Stimulated activated CD4-positive, alpha-beta T cell treated with anti-CD3 and anti-CD28 coated beads, Interleukin-1b, Interleukin-23, amount 100 ng/mL, for 1 hour (primary cell): ENCODE measurements around the gene LRRC9.
"Not testable (repeated sequence)": the region's sequence is repeated elsewhere in the genome, so short reads cannot be mapped to it uniquely, and the experiment has no call there.

ENCODE experiments used
- DNase-seq, 2 donors: peaks; one replicate each; pipeline ENCODE4 v3.0.0-alpha.2; 2020; ENCODE audit warnings: low read depth in 2 of 2

Gene LRRC9

DNA sequence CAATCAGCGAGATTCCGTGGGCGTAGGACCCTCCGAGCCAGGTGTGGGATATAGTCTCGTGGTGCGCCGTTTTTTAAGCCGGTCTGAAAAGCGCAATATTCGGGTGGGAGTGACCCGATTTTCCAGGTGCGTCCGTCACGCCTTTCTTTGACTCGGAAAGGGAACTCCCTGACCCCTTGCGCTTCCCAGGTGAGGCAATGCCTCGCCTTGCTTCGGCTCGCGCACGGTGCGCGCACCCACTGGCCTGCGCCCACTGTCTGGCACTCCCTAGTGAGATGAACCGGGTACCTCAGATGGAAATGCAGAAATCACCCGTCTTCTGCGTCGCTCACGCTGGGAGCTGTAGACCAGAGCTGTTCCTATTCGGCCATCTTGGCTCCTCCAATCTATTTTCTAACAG is 32.2 kb downstream of the LRRC9 start:
- DNase-seq: not testable (repeated sequence)

DNA sequence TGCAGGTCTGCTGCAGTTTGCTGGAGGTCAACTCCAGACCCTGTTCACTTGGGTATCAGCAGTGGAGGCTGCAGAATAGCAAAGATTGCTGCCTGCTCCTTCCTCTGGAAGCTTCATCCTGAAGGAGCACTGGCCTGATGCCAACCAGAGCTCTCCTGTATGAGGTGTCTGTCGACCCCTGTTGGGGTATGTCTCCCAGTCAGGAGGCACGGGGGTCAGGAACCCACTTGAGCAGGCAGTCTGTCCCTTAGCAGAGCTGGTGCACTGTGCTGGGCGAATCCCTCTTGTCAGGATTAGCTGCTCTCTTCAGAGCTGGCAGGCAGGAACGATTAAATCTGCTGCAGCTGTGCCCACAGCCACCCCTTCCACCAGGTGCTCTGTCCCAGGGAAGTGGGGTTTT is 37.9 kb downstream of the LRRC9 start:
- DNase-seq: not testable (repeated sequence)

DNA sequence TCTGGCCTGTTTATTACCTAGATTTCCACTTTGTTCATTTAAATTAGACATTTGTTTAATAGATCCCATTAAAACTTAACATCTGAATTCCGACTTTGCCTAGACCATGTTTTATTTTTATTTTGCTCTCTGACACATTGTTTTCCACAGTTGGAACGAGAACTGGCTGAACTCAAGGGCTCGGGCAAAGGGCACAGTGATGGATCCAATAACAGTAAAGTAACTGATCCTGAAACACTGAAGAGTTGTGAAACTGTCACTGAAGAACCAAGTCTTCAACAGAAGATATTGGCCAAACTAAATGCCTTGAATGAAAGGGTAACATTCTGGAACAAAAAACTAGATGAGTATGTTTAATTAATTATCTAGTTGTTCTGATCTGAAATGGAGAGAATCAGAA is 39.7 kb downstream of the LRRC9 start:
- no peak for DNase-seq

DNA sequence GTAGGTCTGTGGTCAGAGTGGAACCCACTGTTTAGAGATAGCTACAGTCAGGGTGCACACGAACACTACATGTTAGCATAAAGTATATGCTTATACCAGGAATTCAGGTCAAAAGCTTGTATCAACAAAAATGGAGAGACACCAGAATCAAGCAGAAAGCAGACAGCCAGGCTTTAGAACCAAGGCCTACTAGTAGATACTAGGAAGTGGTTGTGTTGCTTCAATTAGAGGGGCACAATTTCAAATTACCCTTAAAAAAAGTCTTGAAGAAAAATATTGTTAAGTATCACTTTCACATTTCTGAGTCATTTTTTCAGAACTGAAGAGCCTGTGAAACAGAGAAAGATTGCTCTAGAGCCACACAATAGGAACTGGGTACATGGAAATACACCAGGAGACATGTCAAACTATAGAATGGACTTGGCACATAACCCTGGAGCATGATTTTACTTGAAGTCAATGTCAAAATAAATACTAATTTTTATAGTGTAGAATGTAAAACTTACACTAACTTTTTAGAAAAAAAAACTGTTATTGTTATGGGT is 41.6 kb downstream of the LRRC9 start:
- DNase-seq: no peak

DNA sequence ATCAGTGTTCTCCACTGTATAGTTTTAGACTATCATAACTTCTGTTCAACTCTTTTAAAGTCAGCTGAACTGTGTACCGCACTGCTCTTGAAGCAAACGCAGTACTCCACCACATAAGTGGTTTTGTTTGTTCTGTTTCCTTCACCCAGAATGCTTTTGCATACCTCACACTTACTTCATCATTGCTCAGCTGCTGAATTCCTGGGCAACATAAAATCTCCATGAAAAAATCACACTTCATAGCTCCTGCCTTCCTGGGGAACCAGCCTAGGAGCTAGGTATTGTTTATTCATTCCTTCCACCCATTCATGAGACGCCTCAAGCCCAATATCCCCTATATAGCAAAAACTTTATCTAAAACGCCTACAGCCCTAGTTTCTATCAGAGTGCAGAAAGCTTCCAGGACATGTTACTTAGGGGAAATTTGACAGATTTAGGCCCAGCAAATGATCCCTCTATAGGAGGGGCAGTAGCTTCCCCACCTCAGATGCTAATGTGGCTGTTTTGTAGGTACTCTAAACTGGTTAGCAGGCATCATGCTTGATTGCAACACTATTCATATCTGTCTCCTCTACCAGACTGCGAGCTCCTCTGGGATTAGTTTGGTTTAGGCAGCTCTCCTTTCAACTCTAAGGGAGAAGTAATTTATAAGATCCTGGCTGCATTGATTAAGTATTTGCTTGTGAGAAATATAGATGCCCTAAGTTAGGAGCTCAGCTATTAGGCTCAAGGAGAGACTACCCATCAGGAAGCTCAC is 44.5 kb downstream of the LRRC9 start:
- DNase-seq: no peak

DNA sequence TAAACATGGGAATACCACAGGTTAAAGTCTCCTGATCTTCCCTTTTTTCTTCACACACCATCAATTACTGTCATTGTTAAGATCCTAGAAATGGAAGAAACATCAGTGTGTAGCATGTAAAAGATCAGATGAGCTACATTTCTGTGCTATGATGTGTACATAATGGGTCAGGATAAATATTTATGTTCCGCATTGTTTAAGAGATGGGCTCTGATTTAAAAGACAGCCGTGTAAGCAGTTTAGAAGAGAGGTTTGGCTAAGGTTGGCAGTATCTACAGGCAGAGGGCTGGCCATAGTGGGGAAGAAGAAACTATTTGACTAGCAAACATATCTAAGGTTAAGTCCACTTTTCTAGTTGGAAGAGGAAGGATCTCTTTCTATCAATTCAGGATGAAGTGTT is 49.4 kb downstream of the LRRC9 start:
- no peak for DNase-seq

DNA sequence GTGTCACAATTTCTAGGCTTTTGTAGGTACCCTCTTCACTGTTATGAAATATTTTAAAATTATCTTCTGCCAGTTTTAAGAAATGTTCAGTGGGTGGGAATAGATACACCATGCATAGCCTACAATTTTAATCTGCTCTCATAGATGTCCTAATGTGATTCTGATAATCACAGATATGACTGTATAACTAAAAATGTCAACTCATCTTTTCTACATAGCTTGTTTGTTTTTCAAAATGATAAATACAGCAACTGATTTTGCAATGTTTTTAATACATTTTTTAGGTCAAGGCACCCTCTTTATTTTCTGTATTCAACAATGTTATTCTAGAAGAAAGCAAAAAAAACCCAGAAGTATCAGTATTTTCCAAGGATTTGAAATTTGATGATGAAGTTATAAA is 61.6 kb downstream of the LRRC9 start:
- no peak for DNase-seq

DNA sequence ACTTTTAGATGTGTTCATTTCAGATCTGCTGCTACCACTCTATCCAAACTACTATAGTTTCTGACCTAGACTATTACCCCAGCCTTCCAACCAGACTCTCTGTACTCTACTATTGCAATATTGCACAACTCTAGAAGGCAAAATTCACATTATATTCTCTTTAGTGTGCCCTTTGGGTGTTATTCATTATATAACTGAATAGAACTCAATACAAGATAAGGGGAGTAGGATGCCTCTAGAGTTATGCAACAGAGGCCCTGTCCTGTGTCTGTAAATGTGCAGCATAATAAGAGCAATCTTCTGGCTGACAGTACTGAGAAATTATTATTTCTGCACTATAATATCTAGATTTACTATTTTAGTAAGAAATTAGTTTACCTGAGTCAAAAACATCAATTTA is 63.1 kb downstream of the LRRC9 start:
- no peak for DNase-seq

DNA sequence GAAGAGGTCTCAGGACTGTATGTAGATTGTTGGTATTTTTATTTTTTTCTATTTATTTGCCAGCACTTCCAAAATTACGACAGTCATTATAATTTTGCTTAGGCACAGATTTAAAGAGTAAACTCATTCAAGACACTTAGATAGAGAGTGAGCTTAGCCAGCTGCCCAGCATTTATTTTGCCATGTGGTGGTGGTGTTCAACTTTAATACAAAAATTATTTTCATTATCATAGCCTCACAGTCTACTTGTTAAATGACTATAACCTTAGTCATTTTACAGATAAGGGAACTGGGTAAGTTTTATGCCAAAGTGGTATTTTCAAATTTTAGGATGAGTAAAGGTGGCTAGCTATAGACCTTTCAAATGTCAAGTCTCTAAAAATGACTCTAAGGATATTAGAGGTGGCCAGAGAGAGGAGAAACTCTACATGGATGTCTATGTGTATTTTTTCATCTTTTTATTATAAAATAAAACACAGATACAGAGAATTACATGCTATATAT is 66.7 kb downstream of the LRRC9 start:
- no peak for DNase-seq

DNA sequence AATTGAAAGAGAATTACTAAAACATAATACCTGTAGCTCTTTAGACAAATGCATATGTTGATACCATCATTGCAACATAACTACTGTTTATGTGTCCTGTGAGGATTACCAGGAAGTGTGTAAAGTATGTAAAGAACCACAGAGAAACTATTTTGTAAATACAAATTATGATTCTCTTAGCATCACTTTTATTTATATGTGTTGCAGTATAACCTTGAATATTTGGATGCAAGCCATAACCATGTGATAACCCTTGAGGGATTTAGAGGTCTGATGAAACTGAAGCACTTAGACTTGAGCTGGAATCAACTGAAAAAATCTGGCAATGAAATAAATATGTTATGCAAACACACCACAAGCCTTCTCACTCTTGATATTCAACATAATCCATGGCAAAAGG is 77.5 kb downstream of the LRRC9 start:
- no peak for DNase-seq

DNA sequence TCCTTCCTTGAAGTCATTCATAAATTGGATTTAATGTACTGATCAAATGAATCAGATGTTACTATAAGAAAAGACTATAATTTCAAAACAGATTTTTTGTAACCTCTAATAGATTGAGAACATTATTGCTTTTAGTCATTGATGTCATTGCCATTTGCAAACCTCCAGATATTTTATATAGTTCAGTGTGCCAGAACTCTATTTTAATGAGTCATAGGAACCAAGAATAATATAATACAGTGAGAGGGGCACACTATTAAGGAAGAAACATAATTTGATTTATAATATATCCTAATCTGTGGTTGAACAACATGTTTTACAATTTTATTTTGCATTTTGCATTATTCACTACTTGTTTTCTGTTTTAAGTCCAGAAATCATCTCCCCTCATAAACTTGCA is 78.0 kb downstream of the LRRC9 start:
- DNase-seq: no peak

DNA sequence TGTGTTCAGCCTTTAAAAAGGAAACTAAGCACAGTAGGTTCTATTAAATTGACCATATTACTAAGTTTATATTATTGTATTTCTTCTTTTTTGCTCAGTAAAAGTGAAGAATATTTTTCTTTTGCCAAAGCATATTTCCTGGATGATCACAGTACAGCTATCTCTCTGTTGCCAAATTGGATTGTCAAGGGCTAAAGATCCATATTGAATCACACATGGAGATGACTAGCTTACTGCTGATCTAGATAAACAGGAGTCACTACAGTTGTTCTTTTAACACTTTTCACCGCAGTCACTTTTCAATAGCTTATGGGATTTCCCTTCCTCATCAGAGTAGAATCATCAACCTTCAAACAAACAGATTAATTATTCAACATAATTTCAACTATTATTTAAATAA is 78.6 kb downstream of the LRRC9 start:
- no peak for DNase-seq

DNA sequence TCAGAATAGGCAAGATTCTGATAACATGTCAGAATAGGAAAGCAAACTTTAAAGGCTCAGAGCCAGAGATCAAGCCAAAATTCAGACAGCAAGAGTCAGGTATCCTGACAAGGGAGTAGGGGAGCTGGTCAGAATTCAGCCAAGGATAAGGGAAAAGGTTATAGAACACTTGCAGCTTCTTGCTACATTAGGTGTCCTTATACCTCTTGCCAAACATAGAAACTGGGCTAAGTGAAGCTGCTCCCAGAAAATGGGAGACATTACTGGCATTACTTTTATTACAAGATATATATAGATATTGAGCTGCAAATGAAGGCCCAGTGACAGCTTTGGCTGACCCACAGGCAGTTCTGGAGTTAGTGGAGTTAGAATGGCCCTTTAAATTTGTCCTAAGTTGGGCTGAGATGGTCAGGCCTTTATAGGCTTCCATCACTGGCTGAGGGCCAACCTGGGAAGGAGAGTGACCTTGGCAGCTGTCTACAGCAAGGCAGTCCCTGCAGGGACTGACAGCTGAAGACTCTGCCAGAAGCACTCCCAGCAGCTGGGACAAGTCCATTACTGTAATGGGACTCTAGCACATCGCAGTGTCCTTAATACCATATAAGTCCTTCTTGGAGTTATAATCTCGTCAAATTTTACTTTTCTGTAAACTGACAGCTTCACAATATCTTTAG is 83.0 kb downstream of the LRRC9 start:
- DNase-seq: no peak

DNA sequence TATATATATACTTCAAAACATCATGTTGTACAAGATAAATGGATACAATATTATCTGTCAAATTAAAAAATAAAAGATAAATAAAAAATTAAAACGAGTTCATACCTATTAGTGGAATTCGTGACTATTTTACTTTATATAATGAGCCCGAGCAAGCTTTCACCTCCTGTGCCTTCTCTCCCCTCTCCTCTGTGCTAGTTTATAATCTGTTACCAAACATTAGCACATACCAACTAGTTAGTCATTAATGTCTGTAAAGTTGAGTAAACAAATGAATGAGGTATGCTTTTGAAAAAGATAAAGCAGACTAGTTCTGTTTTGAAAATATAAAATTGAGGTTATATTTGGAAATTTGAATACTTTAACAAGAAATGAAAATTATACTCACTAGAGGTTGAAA is 84.0 kb downstream of the LRRC9 start:
- no peak for DNase-seq

DNA sequence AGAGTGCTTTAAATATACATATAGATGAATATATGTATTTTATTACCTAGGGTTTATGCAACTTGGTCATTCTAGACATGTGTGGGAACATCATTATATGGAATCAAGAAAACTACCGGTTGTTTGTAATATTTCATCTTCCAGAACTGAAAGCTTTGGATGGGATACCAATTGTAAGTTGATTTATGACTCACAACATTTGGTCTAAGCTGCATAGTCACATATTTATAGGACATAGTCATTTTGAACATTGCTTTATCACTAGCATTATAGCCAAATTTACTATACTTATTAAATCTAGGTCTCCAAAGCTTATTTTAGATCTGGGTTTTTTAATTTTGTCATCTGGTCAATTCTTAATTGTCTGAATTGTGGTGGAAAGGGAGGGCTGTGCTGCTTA is 88.1 kb downstream of the LRRC9 start:
- no peak for DNase-seq

DNA sequence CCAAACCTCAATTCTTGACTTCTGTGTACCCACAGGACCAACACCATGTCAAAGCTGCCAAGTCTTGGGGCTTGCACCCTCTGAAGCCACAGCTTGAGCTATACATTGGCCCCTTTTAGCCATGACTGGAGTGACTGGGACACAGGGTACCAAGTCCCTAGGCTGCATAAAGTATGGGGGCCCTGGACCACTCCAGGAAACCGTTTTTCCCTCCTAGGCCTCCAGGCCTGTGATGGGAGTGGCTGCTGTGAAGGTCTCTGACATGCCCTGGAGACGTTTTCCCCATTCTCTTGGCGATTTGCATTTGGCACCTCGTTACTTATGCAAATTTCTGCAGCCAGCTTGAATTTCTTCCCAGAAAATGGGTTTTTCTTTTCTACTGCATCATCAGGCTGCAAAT is 90.3 kb downstream of the LRRC9 start:
- not testable (repeated sequence) for DNase-seq

DNA sequence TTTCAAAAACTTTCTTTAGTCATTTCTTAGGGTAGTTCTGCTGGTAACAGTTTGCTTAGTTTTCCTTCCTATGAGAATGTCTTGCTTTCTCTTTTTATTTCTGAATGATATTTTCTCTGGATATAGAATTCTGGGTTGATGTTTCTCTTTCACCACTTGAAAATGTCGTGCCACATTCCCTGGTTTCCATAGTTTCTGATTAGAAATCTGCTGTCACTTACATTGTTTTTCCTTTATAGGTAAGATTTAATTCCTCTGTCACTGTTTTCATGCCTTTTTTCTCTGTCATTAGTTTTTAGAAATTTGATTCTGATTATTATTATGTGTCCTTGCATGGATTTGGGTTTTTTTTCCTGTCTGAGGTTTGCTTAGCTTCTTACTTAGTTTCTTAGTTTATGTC is 94.5 kb downstream of the LRRC9 start:
- DNase-seq: no peak

DNA sequence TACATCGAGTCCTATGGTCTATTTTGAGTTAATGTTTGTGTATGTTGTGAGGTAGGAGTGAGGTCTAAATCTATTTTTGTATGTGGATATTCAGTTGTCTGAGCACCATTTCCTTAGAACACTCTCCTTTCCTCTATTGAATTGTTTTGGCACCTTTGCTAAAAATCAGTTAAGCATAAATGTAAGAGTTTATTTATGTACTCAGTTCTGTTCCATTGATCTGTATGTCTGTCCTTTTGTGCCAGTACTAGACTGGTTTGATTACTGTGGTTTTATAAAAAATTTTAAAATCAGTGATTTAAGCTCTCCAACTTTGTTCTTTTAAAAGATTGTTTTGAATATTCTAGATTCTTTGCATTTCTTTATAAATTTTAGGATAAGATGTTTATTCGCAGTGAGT is 101.7 kb downstream of the LRRC9 start:
- DNase-seq: no peak

DNA sequence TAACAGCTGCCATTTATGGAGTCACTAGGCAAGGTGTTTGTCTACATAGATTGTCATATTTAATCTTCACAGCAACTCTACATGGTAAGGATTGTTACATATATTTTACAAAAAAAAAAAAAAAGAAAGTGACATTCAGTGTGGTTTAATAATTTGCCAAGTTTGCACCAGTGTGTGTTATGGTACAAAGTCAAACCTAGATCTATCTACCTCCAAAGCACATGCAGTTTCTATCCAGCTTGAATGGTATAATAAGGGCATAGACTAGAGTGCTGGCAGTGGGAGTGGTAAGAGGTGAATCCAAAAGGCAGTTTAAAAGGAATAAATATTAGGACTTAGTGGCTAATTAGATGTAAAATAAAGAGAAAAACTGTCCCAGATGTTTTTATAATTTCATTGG is 105.6 kb downstream of the LRRC9 start:
- no peak for DNase-seq

DNA sequence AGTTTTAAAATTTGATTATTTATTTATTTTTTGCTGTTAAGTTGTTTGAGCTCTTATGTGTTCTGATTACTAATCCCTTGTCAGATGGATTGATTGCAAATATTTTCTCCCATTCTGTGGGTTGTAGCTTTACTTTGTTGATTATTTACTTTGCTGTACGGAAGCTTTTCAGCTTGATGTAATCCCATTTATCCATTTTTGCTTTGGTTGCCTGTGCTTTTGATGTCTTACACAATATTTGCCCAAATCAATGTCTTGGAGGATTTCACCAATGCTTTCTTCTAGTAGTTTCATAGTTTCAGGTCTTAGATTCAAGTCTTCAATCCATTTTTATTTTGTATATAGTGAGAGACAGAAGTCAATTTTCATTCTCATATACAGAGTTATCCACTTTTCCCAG is 115.2 kb downstream of the LRRC9 start:
- DNase-seq: no peak

DNA sequence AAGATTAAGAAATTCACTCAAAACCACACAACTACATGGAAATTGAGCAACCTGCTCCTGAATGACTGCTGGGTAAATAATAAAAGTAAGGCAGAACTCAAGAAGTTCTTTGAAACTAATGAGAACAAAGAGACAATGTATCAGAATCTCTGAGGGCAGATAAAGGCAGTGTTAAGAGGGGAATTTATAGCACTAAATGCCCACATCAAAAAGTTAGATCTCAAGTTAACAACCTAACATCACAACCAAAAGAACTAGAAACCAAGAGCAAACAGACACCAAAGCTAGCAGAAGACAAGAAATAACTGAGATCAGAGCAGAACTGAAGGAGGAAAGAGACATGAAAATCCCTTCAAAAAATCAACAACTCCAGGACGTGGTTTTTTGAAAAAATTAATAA is 128.0 kb downstream of the LRRC9 start:
- DNase-seq: not testable (repeated sequence)

DNA sequence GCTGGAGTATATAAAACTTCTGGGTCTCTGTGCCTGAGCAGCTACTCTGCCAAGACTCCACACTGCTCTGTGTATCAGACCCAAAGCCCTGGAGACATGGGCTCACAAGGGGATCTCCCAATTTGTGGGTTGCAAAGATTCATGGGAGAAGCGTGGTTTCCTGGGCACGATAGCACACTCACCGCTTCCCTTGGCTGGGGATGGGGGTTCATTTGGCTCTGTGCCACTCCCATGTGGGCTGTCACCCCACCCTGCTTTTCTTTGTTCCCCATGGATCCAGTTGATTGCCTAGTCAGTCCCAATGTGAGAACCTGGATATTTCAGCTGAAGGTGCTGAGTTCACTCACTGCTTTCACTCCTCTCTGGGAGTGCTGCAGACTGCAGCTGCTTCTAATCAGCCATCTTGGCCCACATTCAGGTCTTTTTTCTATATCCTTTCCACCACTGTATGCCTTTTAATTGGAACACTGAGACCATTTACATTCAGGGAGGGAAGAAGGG is 131.8 kb downstream of the LRRC9 start:
- no peak for DNase-seq

DNA sequence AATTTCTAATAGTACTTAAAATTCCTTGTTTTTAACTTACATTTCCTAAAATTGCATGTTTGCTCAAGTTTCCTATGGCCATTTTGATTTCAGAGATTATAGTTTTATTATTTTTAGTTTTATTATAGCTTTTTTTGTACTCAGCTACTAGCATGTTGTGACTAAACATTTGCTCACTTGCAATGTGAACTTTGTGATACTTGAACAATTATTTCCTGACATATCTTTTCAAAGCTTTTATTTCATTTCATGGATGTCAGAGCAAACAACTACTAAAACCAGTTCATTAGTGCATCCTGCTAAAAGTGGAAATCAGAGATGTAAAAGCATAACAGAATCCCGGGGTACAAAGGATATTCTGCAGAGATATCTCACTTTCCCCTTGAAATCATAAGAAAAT is 138.1 kb downstream of the LRRC9 start:
- DNase-seq: no peak
